Heart right ventricle (tissue), 16 donors: Measurements from ENCODE around the gene EFCAB14. TPM values are rescaled to one million over a fixed set of nuclear protein-coding genes. Genes with fewer than 3 reads are reported as not detected.
A peak's percentile ranks its signal among the peaks of the same experiment; 100 is the strongest.
"Not testable (repeated sequence)": the region's sequence is repeated elsewhere in the genome, so short reads cannot be mapped to it uniquely, and the experiment has no call there.

Experiments used
- ATAC-seq, 8 donors: fragments of 200-7000 bp; cut with Tn5 transposase; one replicate each; pipeline ENCODE4 v1.9.1; 2020; ENCODE audit warnings: mild to moderate bottlenecking in 8 of 8, moderate library complexity in 8 of 8, moderate number of reproducible peaks in 1 of 8
- DNase-seq, 2 donors: peaks; one replicate each; pipeline ENCODE4 v3.0.0-alpha.2; 2020
- H3K27ac ChIP-seq, 10 donors: fragments of 200-600 bp; sonication (generic) in 2 of 10; one replicate each; pipeline versions ENCODE4 v1.5.0 to v1.8.0; 2020 to 2022; ENCODE audit warnings: mild to moderate bottlenecking in 3 of 10
- H3K27me3 ChIP-seq, 7 donors: fragments of 200-600 bp; one replicate each; pipeline ENCODE4 v1.8.0; 2021 to 2022; ENCODE audit warnings: mild to moderate bottlenecking in 2 of 7
- H3K36me3 ChIP-seq, 9 donors: fragments of 200-600 bp; sonication (generic) in 1 of 9; one replicate each; pipeline versions ENCODE4 v1.5.0 to v1.8.0; 2020 to 2022; ENCODE audit warnings: mild to moderate bottlenecking in 2 of 9
- H3K4me1 ChIP-seq, 9 donors: fragments of 200-600 bp; sonication (generic) in 1 of 9; one replicate each; pipeline versions ENCODE4 v1.5.0 to v1.8.0; 2020 to 2022; ENCODE audit warnings: mild to moderate bottlenecking in 4 of 9
- H3K4me3 ChIP-seq, 10 donors: fragments of 200-600 bp; sonication (generic) in 2 of 10; one replicate each; pipeline versions ENCODE4 v1.5.0 to v1.8.0; 2020 to 2022; ENCODE audit warnings: mild to moderate bottlenecking in 7 of 10, moderate library complexity in 2 of 10
- H3K9me3 ChIP-seq, 11 donors: fragments of 200-600 bp in 10 of 11; sonication (generic) in 2 of 11; one replicate each; pipeline versions ENCODE4 v1.5.0 to v1.8.0; 2013 to 2022; ENCODE audit warnings: mild to moderate bottlenecking in 2 of 11, control low read depth in 1 of 11, moderate library complexity in 1 of 11
- WGBS, 2 donors: extraction: QIAGEN DNeasy Blood & Tissue Kit; methylation state at CpG; one replicate each; pipeline ENCODE4 v1.1.7; 2013; ENCODE audit warnings: inconsistent platforms in 1 of 2; 5-methylcytosine and 5-hydroxymethylcytosine counted together
- intact Hi-C, 10 donors: fragments of 100-400 bp; cut with DNase I; formaldehyde crosslinking; loops; one replicate each; pipeline versions ENCODE4 v1.11.1 to v1.14.2; 2022
- polyA plus RNA-seq, 2 donors: library from polyadenylated mRNA; stranded (reverse); fragments of 200-250 nt; gene quantifications; one replicate each; pipeline ENCODE4 v1.2.3, GENCODE V29; 2013
- total RNA-seq, 10 donors: library from RNA; stranded (reverse); fragmentation: NEBNext Ultra II Directional in 3 of 10; extraction: Animal tissue kit (Norgen Biotek cat#: 25700) in 3 of 10; gene quantifications; one replicate each; pipeline versions ENCODE4 v1.2.1 to v1.2.4, GENCODE V29; 2021 to 2023
- TF ChIP-seq, protein P1 (sequence below), 9 donors: fragments of 200-600 bp; sonication (generic) in 2 of 9; IDR thresholded peaks; one replicate each; pipeline versions ENCODE4 v1.5.0 to v1.8.0; 2021 to 2022; ENCODE audit warnings: antibody characterized with exemption in 9 of 9, mild to moderate bottlenecking in 5 of 9, moderate library complexity in 1 of 9
- donor health status: Arrhythmogenic right ventricular cardiomyopathy.
- donor health status: ischemic (EF 13 %, LVEDD 7.1; RV severe dilation, severe dysfunction).
- donor health status: healthy with polysubstance abuse.
- donor health status: DM: no; HTN: yes; CAD: no.
- donor health status: DM: no; HTN: no; CAD: no.
- donor health status: ischemic (EF 25% LVEDD 6.9; RV normal size, moderate dysfunction).
- donor health status: ischemic (EF 25% LVEDD 5.7; RV mildly dilated, moderate dysfunction).
- donor health status: healthy.
- donor health status: DM: yes; HTN: yes; CAD: no.
- donor health status: Ischemic cardiomyopathy.
- donor health status: ischemic (EF 35%, LVEDD 5.7; RV mildly dilated, moderate dysfunction).
- donor health status: nonischemic (EF 11% LVEDD 7.7; RV severe dilation, severe dysfunction).
- donor health status: DM: yes; HTN: yes; CAD: no.
- donor health status: PGD.
- donor health status: ischemic (EF 29% LVEDD 5.4; RV normal size, mild dysfunction).
- donor health status: nonischemic (EF 23%, LVEDD 6.1; RV moderate dilation, normal function).

Gene EFCAB14
- total and polyA plus RNA-seq, 12 donors: 11.0 to 74.5 (median 59.9) TPM

DNA sequence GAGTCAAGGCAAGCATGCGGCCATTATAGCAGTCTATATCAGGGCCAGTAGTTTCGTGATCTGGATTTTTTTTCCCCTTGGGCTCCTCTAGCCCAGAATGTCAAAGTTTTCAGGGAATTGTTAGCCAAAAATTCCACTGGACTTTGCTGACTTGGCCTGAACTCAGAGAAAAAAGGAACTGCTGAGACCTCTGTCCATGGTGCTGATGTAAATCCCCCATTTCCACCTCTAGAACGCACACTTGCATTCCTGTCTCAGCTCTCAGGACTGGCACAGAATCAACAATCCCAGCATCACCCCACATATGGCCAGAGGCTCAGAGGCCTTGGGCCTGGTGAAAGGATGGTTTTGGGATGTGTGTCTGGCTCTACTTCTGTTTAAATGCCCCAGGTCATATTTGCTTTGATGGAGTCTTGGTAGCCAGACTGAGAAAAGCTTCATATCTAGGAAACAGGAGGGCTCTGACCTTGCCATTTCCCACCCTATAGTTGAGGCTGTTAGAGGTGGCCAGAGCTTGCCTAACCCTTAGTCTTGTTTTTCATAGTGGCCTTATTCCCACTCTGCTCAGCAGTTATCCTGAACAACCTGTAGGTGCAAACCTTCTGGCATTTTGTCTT, 16.9 kb upstream of the EFCAB14 start:
- peak in 5 of 8 donors; percentile 16 to 60 (median 53) for ATAC-seq
- intact Hi-C loops: no loop called here
- TF ChIP-seq, protein P1, sequence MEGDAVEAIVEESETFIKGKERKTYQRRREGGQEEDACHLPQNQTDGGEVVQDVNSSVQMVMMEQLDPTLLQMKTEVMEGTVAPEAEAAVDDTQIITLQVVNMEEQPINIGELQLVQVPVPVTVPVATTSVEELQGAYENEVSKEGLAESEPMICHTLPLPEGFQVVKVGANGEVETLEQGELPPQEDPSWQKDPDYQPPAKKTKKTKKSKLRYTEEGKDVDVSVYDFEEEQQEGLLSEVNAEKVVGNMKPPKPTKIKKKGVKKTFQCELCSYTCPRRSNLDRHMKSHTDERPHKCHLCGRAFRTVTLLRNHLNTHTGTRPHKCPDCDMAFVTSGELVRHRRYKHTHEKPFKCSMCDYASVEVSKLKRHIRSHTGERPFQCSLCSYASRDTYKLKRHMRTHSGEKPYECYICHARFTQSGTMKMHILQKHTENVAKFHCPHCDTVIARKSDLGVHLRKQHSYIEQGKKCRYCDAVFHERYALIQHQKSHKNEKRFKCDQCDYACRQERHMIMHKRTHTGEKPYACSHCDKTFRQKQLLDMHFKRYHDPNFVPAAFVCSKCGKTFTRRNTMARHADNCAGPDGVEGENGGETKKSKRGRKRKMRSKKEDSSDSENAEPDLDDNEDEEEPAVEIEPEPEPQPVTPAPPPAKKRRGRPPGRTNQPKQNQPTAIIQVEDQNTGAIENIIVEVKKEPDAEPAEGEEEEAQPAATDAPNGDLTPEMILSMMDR (IDR thresholded peaks at IDR 0.05): peak in 6 of 9 donors; percentile 9 to 44 (median 28)
- H3K4me1 ChIP-seq: no peaks in the 10 kb centered on the region
- 0 to 2% methylated on average over 3 of the region's 3 CpGs for whole genome bisulfite sequencing, 2 donors
- H3K4me3 ChIP-seq: no peak overlapping the region
- peaks cover 0 to 22% (median 0%) of the 10 kb centered on the region in 11 donors for H3K9me3 ChIP-seq
- H3K36me3 ChIP-seq: no peaks in the 10 kb centered on the region
- DNase-seq: peak in 1 of 2 donors; percentile 38
- H3K27ac ChIP-seq: no peak overlapping the region
- H3K27me3 ChIP-seq: peaks cover 0 to 12% (median 4%) of the 10 kb centered on the region in 7 donors

DNA sequence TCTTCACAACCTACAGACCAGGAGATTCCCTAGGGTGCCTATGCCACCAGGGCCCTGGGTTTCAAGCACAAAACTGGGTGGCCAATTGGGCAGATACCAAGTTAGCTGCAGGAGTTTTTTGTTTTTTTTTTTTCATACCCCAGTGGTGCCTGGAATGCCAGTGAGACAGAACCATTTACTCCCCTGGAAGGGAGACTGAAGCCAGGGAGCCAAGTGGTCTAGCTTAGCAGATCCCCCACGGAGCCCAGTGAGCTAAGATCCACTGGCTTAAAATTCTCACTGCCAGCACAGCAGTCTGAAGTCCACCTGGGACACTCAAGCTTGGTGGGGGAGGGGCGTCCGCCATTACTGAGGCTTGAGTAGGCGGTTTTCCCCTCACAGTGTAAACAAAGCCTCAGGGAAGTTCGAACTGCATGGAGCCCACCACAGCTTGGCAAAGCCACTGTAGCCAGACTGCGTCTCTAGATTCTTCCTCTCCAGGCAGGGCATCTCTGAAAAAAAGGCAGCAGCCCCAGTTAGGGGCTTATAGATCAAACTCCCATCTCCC, 9.5 kb upstream of the EFCAB14 start:
- peaks cover 0 to 36% (median 17%) of the 10 kb centered on the region in 7 donors for H3K27me3 ChIP-seq
- peaks cover 0 to 19% (median 9%) of the 10 kb centered on the region in 9 donors for H3K4me1 ChIP-seq
- H3K9me3 ChIP-seq: peaks cover 0 to 14% (median 0%) of the 10 kb centered on the region in 11 donors
- intact Hi-C loops: loop anchor here in 9 of 10 donors (5.0 to 10.0 kb wide), 6 partner anchors 104 to 284 kb away; a partner anchor contains a TSS
- WGBS, 2 donors: 45 to 49% methylated on average over 6 of the region's 6 CpGs
- not testable (repeated sequence) for H3K4me3 ChIP-seq, DNase-seq, ATAC-seq, H3K36me3 ChIP-seq, H3K27ac ChIP-seq

DNA sequence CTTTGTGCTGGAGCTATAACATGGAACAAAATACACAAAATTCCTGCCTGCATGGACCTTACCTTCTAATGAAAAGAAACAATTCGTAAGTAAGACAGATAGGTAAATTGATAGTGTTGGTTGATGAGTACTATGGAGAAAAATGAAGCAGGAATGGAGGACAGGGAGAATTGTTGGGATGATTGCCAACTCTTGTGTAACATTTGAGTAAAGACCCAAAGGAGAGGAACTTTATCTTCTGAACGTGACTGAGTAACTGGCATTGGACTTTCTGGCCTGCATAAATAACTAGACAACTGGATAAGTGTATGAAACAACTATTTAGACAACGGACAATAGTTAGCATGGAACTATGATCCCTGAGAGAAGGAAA, 6.8 kb upstream of the EFCAB14 start:
- intact Hi-C loops: loop anchor here in 9 of 10 donors (1.0 to 10.0 kb wide), 10 partner anchors 101 to 281 kb away; a partner anchor contains a TSS
- no peak overlapping the region for H3K27ac ChIP-seq
- no peak for ATAC-seq
- no peak for DNase-seq
- peaks cover 0 to 24% (median 9%) of the 10 kb centered on the region in 9 donors for H3K4me1 ChIP-seq
- TF ChIP-seq, protein P1 (IDR thresholded peaks at IDR 0.05): no peak
- WGBS, 2 donors: 69% methylated on average over 3 of the region's 3 CpGs
- no peak overlapping the region for H3K4me3 ChIP-seq
- H3K27me3 ChIP-seq: peaks cover 0 to 36% (median 17%) of the 10 kb centered on the region in 7 donors
- H3K36me3 ChIP-seq: no peaks in the 10 kb centered on the region
- no peaks in the 10 kb centered on the region for H3K9me3 ChIP-seq

DNA sequence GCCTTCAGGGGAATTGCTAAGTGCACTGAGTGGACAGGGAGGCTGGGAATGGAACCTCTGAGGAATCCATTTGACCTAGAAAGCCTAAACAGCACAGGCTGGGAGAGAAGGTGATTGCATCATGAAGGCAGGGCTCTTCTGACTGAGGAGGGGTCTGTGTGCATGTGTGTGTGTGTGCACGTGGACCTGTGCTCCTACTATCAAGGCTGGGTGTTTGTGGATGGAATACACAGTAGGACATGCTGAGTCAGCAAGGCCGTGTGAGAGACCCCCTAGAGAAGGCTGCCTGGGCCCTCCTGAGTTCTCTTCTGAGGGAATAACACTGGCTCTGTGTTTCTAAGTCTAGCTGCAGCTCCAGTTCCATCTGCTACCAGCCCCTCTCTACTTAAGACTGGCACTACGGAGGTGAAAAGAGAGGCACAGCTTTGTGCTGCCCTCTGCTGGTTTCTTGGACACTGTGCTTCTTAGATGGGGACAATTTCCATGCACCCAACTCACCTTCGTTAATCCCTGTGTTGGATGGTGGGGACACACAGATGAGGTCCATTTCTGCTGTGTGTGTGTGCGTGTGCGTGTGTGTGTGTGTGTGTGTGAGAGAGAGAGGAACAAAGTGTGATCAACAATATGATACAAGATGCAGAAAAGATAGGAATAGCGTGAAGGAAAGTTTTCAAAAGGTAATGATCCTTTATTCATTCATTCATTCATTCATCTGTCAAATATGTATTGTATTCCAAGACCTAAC, 6.2 kb upstream of the EFCAB14 start:
- peak overlapping the region in 6 of 10 donors; percentile 19 to 77 (median 42) for H3K27ac ChIP-seq
- H3K36me3 ChIP-seq: no peaks in the 10 kb centered on the region
- DNase-seq: peak; percentile 22 to 73
- intact Hi-C loops: loop anchor here in 9 of 10 donors (1.0 to 10.0 kb wide), 11 partner anchors 98 to 318 kb away; a partner anchor contains a TSS
- TF ChIP-seq, protein P1 (IDR thresholded peaks at IDR 0.05): peak; percentile 58 to 86 (median 83)
- peaks cover 0 to 36% (median 17%) of the 10 kb centered on the region in 7 donors for H3K27me3 ChIP-seq
- WGBS, 2 donors: 12 to 20% methylated on average over 7 of the region's 7 CpGs
- no peak overlapping the region for H3K4me3 ChIP-seq
- peak; percentile 85 to 94 (median 92) for ATAC-seq
- peaks cover 0 to 24% (median 9%) of the 10 kb centered on the region in 9 donors for H3K4me1 ChIP-seq
- no peaks in the 10 kb centered on the region for H3K9me3 ChIP-seq
